Measurements from ENCODE around the gene TGM5.

DNA sequence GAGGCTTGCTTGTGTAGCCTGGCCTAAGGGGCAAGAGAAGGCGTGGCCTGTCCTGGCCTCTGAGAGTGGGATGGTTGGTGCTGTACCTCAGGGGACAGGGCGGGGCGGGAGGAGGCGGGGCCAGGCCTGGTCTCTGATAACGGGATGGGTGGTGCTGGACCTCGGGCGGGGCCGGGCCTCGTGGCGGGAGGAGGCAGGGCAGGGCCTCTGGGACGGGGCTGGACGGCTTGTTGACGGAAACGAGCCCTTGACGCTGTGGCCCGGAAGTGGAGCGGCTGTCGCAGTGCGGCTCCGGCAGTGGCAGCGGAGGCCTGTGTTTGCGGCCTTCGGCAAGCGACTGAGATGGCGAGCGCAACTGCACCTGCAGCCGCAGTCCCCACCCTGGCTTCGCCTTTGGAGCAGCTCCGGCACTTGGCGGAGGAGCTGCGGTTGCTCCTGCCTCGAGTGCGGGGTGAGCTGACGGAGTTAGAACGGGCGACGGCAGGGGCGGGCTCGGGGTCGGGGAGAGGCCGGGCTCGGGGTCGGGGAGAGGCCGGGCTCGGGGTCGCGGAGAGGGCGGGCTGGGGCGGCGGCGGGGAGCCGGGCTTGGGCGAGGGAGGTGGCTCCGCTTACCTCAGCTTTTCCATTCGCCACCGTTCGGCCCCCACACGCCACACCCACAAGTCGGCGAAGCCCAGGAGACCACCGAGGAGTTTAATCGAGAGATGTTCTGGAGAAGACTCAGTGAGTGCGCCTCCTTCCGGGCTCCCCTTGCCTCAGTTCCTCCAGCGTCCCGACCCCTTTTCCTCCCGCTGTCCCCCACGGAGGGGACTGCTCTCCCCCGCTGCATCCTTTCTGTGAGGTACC is 81.3 kb downstream of the TGM5 start, which contains the start of gene CCNDBP1:
- TF ChIP-seq, protein P1, sequence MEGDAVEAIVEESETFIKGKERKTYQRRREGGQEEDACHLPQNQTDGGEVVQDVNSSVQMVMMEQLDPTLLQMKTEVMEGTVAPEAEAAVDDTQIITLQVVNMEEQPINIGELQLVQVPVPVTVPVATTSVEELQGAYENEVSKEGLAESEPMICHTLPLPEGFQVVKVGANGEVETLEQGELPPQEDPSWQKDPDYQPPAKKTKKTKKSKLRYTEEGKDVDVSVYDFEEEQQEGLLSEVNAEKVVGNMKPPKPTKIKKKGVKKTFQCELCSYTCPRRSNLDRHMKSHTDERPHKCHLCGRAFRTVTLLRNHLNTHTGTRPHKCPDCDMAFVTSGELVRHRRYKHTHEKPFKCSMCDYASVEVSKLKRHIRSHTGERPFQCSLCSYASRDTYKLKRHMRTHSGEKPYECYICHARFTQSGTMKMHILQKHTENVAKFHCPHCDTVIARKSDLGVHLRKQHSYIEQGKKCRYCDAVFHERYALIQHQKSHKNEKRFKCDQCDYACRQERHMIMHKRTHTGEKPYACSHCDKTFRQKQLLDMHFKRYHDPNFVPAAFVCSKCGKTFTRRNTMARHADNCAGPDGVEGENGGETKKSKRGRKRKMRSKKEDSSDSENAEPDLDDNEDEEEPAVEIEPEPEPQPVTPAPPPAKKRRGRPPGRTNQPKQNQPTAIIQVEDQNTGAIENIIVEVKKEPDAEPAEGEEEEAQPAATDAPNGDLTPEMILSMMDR (IDR thresholded peaks at IDR 0.05), result peak in 3 of 4 experiments; percentile 10 to 27 (median 24)
- peak; percentile 34 to 76 for TF ChIP-seq POLR2A (IDR thresholded peaks at IDR 0.05)
